M059J (cell line): Measurements from ENCODE around the gene SLC43A1. TPM values are rescaled to one million over a fixed set of nuclear protein-coding genes. Genes with fewer than 3 reads are reported as not detected.

Experiments used
- DNase-seq: peaks from one replicate; pipeline ENCODE4 v3.0.0-alpha.2; 2012; ENCODE audit warnings: low read depth
- total RNA-seq: library from RNA; depleted of rRNA; stranded (reverse); fragments of >200 nt; shearing (Covaris generic); gene quantifications from 2 replicates; pipeline ENCODE4 v1.2.3, GENCODE V29; 2014

The SLC43A1 gene
- total RNA-seq, 1 experiment from 2014 or later, result 6.9 TPM

DNA sequence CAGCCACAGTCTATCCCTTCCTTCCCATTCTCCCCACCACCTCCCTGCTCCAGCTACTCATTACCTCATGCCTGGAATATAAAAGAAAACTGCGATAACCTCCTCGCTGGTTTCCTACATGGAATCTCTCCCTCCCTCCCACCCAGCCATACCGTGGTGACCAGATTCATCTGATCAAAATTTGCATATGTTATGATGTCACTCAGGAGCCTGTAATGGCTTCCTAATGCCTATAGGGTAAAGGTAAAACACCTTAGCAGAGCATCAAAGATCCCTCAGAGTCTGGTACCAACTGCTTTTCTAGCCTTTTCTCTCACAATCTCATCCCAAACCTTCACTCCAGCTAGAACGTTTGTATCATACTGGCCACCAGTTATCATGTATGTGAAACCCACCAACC is 35.6 kb downstream of the SLC43A1 start:
- no peak for DNase-seq

DNA sequence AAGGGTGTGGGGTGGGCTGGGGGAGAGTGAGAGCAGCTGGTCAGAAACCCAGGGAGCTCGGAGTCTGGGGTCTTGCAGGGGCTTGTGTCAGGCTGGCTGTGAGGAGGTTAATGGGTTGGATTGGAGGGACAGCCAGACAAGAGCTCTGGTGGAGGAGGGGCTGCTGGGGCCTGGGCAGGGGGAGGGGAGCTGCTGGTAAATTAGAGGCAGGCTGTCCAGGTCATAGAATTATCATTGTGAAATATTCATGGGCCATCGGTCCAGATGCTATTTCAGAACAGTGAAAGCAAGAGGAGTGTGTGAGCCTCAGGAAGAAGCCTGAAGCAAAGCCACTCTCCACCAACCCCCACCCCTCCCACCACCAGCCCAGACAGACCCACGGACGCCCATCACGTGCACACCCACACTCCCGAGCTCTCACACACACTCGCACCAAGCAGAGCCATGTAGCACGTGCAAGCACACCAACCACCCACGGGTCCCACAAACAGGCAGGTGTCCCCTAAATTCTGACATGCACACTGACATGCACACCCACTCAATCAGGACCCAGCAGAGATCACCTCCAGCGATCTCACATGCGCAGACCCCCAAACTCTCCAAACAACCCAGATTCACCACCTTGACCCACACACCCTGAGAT is 36.4 kb downstream of the SLC43A1 start:
- DNase-seq, result no peak

DNA sequence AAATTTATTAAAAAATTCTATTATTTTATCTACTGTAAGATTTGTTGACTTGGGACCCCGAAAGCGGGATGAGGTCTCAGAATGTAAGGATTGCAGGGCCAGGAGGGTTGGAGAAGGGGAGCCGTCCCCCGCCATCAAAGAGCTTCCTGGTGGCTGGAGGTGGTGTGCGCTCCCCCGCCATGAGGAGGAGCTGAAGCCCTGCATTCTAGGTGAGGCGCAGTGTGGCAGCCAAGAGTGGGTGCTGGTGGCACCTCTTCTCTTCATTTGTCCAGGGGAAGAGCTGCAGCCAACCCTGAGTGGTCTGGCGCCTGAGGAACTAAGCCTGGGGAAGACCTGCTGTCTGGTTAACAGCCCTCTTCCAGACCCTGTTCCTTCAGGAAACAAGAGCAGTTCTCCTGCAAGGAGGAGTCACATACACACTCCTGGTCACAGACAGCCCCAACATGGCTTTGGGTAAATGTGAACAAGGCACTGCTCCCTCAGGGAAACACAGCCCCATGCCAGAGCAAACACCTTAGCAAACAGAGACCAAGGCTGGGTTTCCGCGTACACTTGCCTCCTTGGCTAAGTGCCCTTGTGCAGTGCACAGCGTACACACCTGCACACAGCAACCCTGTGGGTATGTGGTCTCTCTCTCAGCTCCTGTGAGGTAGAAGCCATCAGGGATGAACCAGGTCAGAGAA is 37.9 kb downstream of the SLC43A1 start:
- no peak for DNase-seq

DNA sequence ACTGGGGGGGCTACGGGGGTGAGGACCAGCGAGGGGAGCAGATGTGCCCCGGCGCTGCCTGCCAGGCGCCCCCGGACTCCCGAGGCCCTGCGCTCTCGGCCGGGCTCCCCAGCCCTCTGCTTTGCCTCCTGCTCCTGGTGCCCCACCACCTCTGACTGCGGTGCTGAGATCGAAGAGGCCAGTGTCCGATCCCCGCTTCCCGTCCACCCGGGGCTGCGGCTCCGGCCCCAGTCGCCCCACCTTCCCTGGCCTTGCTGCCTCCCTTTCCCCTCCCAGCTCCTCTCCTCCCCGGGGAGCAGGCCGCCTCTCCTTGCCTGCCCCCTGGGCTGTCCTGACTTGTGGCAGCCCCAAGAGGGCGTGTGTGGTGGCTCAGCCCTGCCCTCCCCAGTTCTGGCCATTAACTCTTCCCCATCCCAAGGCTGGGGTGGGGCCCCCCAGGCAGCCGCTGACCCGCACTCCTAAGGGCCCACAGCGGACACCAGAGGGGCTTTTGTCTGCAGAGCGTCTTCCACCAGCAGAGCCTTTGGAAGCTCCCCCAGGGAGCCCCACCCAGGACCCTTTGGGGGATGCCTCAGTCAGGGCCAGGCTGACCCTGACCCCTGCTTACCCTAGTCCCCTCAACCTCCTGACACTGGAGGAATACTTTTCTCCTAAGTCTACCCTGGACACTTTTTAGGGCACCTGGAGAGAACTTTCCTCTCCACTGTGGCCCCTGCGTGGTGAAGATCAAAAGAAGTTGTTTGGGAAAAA is 38.6 kb downstream of the SLC43A1 start:
- DNase-seq, result peak; percentile 69

DNA sequence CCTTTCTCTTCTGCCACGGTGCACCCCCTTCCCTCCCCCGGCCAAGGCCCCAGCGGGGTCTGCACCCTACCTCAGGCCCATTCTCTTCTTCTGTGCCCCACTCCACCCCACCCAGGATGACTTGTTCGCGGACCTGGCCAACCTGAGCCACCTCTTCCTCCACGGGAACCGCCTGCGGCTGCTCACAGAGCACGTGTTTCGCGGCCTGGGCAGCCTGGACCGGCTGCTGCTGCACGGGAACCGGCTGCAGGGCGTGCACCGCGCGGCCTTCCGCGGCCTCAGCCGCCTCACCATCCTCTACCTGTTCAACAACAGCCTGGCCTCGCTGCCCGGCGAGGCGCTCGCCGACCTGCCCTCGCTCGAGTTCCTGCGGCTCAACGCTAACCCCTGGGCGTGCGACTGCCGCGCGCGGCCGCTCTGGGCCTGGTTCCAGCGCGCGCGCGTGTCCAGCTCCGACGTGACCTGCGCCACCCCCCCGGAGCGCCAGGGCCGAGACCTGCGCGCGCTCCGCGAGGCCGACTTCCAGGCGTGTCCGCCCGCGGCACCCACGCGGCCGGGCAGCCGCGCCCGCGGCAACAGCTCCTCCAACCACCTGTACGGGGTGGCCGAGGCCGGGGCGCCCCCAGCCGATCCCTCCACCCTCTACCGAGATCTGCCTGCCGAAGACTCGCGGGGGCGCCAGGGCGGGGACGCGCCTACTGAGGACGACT is 39.3 kb downstream of the SLC43A1 start:
- peak; percentile 36 for DNase-seq

DNA sequence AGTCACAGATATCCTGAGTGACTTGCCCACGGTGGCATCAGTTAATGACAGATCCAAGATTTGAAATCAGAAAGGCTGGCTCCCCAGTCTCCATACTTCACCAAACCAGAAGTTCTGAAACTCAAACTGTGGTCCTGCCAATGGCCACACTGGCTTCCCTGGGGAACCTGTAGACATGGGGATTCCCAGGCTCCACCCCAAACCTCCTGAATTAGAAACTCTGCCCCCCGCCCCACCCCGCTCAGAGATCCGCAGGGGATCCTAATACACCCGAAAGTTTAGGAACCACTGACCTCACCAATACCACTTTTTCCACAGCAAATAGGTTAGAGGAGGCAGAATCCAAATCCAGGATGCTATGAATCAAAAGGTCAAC is 39.8 kb downstream of the SLC43A1 start:
- no peak for DNase-seq

DNA sequence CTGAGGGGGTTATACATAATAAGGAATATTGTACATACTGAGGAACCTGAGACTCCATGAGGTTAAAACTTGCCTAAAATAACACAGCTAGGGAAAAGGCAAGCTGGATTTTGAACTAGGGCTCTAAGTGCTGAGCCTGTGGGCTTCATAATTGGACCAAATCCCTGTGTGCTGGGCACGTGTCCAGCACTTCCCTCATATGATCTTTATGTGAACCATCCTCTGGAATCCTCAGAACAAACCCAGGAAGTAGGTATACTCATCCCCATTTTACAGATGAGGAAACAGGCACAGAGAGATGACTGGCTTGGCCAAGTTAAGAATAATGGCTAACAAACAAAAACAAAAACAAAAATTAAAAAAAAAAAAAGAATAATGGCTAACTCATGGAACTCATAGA is 40.3 kb downstream of the SLC43A1 start:
- DNase-seq, result no peak

DNA sequence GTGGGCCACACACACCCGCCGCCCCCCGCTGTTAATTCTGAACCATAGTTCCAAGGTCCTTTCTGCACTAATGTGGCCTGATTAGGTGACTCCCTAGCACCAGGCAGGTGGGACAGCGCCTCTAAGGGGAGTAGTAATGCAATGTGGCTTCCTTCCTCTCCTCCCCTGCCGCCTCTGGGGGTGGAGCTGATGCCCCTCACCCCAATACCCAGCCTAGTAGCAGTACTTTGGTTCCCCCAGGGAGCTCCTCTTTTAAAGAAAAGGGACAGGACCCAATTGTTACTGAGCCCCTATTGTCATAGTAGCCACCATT is 40.7 kb downstream of the SLC43A1 start:
- no peak for DNase-seq

DNA sequence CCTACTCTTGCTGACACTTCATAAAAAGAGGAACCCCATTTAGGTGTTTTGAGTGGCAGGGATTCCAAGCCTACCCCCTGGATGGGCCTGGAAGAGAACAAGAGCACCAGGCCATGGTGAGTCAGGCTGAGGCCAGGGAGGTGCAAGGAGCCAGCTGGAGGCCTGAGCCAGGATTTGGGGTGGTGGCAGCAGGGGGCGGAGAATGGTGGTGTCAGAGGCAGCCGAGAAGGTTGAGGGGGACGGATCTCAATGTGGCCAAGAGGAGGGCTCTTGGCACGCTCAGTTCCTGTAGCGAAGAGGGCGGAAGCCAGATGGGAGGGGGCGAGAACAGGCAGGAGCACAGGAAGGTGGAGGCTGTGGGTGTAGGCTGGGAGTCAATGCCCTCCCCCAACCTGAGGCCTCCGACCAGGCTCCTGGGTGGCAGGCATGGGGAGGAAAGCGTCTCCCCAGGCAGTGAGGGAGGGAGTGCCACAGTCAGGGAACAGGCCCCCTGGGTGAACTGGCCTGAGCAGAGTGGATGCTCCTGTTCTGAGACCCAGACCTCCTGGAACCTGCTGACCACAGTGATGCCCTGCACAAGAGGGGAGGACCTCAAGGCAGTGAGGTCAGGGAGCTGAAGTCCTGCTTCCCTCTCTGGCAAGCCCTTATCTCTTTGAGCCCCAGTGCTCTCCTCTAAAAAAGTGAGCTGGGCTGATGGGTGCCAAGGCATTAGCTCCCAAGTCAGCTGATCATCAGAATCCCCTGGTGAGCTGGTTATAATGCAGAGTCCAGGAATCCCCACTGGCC is 41.3 kb downstream of the SLC43A1 start:
- DNase-seq, result peak; percentile 43

DNA sequence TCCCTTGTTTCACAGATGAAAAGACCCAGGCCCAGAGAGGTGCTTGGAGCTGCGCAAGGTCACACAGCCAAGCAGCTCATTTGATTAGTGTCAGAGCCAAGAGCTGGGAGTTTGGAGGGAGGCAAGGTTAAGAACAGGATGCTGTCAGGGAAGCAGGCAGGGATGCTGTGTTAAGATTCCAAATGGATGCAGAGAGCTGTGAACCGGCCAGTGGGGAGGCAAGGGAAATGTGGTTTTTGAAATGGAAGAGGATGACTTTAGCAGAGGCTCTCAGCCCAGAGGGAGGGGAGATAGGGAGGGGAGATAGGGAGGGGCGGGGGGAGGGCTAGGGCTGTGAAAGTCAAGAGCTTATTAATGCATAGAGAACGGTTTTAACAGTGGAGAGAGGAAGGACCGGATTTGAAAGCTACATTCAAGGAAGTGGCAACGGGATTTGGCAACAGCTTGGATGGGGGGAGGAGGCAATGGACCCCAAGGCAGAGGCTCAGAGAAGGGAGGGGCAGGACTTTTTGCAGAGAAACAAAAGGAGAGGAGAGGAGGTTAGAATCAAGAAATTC is 42.1 kb downstream of the SLC43A1 start:
- DNase-seq, result no peak

DNA sequence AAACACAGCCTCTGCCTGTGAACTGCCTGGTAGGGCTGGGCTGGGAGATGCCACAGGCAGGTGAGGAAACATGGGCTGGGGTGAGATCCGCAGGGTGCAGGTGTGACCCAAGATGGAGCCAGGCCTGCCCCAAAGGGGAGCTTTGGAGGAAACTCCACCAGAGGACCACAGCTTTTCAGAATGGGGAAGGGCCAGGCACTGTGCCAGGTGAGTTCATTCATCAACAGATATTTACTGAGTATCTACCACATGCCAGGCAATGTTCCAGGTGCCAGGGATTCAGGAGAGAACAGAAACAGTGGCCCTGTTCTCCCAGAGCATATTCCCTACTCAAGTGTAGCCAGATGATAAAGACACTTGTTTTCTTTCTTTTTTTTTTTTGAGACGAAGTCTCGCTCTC is 44.0 kb downstream of the SLC43A1 start:
- DNase-seq, result peak; percentile 50

DNA sequence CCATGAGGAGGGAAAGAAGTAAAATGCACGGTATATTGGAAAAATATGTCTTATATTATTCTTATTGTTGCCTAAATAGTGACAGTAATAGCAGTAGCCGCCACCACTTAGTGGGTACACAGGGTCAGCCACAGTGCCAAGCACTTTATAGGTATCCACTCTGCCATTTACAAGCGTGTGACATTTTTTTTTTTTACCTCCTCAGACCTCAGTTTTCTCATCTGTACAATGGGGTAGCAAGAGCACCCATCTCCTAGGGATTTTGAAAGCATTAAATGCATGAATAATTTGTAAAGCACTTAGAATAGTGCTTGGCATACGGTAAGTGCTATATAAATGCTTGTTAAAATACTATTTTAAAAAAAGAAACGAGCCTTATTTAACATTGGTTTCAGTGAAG is 46.2 kb downstream of the SLC43A1 start:
- no peak for DNase-seq

DNA sequence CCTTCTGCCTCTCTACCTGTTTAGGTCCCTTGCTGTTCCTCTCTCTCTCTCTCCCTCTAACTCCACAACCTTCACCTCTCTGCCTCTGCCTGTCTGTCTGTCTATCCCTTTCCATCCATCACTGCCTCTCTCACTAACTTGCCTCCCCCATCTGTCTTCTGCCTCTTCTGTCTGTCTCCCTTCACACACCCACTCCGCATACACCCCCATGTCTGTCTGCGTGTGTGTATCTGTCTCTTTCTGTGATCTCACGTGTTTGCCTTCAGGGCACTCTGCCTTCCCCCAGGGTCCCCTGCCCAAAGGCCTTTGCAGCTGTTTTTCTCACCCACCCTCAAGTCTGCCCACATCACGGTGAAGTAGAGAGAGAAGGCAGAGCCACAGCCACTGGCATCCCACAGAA is 47.2 kb downstream of the SLC43A1 start:
- no peak for DNase-seq

DNA sequence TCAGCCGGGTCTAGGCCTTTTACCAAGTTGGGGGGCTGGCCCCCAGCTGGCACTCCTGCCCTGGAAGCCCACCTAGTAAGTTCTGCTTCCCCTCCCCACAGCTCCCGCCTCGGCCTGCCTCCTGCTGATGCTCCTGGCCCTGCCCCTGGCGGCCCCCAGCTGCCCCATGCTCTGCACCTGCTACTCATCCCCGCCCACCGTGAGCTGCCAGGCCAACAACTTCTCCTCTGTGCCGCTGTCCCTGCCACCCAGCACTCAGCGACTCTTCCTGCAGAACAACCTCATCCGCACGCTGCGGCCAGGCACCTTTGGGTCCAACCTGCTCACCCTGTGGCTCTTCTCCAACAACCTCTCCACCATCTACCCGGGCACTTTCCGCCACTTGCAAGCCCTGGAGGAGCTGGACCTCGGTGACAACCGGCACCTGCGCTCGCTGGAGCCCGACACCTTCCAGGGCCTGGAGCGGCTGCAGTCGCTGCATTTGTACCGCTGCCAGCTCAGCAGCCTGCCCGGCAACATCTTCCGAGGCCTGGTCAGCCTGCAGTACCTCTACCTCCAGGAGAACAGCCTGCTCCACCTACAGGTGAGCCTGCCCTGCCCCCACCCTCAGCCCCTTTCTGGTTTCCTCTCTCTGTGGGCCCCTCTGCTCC is 47.9 kb downstream of the SLC43A1 start:
- no peak for DNase-seq

DNA sequence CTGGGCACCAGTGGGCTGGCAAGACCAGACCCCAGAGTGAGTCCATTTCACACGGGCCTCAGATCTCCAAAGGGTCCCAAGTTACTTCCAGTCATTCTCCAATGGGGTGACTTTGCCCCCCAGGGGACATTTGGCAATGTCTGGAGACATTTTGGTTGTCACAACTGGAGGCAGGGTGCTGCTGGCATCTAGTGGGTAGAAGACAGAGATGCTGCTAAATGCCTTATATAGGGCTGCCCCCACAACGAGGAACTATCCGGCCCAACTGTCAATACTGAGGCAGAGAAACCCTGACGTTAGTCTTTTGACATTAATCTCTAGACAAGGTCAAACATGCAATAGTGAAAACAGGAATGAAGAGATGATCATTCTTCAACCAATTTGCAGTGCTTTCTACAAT is 48.8 kb downstream of the SLC43A1 start:
- DNase-seq, result no peak

DNA sequence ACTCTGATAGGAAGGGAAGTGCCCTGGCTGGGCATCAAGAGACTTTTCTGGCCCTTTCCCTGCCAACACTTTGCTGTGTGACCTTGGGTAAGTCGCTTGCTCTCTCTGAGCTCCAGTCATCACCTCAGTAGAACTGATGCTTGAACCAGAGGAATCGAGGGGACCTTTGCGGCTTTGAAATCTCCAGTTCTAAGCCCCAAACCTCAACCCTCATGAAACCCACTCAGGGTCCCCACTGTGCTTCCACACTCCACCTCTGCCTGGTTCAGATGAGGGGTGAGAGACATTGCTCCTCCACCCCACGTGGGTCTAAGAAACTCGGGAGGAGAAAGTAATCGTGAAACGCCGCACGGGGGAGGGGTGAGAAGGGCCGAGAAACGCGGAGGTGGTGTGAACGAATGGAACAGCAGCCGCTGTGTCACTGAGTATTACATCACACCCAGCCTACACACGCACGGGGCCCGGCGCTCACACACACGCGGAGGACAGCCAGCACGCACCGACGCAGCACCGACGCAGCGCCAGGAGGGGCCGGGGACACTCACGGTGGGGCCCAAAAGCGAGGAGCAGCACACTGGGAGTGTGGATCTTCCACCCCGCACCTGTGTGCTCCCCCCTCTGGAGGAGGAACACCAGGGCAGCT is 50.8 kb downstream of the SLC43A1 start:
- DNase-seq, result no peak

DNA sequence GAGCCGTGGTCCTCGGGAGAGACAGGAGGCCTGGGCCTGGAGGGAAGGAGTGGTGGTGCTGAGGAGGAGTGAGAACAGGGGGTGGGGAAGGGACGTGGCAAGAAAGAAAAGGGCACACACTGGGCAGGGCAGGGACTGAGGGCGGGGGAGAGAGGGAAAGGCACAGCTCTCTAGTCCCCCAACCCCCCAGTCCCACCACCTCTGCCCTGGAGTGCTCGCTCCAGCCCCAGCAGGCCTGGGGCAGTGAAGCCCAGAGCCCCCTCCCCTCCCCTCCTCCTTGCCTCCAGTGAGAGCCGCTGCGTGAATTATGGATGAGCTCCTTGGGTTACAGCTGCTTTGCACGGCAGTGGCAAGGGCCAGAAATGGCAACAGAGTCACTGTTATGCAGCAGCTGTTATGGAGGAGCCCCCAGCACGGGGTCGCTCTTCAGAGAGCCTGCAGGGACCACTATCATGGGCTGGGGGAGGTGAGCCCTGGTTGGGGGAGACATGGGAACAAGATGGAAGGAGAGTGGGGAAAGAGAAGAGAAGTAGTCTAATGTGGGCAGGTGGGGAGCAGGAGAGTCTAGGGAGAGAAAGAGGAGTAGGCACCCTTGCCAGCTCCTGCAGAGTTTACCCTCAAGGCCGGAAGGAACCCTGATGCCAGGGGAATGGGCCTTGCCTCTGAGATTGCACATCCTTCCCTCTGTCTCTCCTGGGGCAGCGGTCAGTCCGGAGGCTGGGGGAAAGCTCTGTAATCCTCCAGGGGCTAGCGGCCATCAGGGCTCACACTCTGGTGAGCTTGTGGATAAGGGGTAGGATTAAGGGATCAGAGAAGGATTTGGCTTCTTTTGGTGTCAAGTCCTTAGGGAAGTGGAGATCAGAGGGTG is 51.6 kb downstream of the SLC43A1 start:
- no peak for DNase-seq

DNA sequence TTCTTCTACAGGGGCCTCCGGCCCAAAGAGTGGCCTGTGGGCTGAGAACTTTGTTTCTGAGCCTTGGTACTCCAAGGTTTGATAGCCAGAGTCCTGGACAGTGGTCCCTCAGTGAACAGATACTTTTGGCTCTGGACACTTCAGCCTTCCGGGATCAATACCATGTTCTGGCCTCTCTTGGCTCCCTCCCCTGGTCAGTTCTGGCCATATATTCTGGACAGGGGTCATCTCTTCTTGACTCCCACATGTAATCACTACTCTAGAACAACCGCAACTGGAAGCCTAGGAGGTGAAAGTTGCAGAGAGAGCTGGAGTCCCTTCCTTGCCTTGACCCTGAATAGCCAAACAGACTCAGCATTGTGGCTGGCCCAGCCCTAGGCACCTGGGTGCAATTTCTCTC is 52.9 kb downstream of the SLC43A1 start:
- no peak for DNase-seq

DNA sequence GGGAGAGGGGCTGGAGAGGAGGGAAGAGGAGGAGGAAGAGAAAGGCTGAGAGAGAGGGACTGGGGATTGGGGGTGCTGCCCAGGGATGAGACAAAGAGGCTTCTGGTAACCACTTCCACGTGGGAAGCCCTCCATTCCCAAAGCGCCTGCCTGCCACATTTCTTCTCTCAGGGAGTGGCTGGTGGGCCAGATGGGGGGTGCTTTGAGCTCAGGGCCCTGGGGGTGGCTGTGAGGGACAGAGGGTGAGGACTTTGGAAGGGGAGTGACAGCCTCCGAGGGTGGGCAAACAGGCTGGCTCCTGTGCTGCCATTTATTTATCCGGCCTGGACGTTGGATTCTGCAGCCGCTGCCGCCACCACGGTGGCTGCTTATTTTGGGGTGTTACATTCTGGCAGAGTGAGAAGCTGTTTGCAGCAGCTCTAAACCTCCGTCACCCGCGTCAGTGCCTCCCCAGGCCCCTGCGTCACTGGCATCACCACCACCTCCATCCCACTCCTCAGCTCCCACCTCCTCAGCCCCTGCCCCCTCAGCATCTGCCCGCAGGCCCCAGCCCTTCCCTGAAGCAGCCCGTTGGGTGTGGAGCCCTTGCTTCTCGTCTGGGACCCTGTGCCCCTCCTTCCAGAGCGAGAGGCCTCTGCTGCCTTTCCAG is 53.5 kb downstream of the SLC43A1 start:
- DNase-seq, result no peak
